IMR-90 (cell line): Measurements from ENCODE around the gene C5orf15. TPM values are rescaled to one million over a fixed set of nuclear protein-coding genes. Genes with fewer than 3 reads are reported as not detected.
A peak's percentile ranks its signal among the peaks of the same experiment; 100 is the strongest.

Experiments
- ATAC-seq: fragments of 200-7000 bp; cut with Tn5 transposase; 2 replicates; pipeline ENCODE4 v1.9.1; 2020; ENCODE audit warnings: low read depth, mild to moderate bottlenecking, moderate library complexity
- BruUV-seq: library from RNA; stranded (reverse); fragments of 400-500 nt; replicated peaks from 2 replicates; lab custom pipeline; 2021; lab: Mats Ljungman, UMichigan
- CTCF ChIA-PET: fragments of 300-600 bp; formaldehyde crosslinking; extraction: SDS; loops from one replicate; lab custom pipeline; 2021; ENCODE audit warnings: antibody characterized with exemption; lab: Yijun Ruan, JAX
- POLR2A ChIA-PET: fragments of 300-600 bp; sonication (Branson Sonifier 250); formaldehyde crosslinking; loops from one replicate; lab custom pipeline; 2022; ENCODE audit warnings: antibody characterized with exemption; ENCODE audit not compliant: unreplicated experiment; lab: Charles Lee
- DNase-seq: peaks from one replicate; pipeline ENCODE4 v3.0.0; 2013
- H2AFZ ChIP-seq: replicated peaks from 2 replicates; pipeline ENCODE3; 2013; ENCODE audit warnings: low read length, mild to moderate bottlenecking; ENCODE audit not compliant: poor library complexity
- H2AK5ac ChIP-seq: 2 replicates; pipeline ENCODE4 v1.6.1; 2013; ENCODE audit warnings: low read depth, low read length, inconsistent platforms
- H2AK9ac ChIP-seq: replicated peaks from 2 replicates; pipeline ENCODE3; 2013; ENCODE audit warnings: mild to moderate bottlenecking, low read depth, low read length, moderate library complexity; ENCODE audit not compliant: poor library complexity
- H2BK120ac ChIP-seq: 2 replicates; pipeline ENCODE4 v1.6.1; 2013; ENCODE audit warnings: low read depth, low read length, inconsistent platforms
- H2BK15ac ChIP-seq: 3 replicates; pipeline ENCODE4 v1.6.1; 2013; ENCODE audit warnings: low read depth, low read length, inconsistent platforms
- H2BK20ac ChIP-seq: 2 replicates; pipeline ENCODE4 v1.6.1; 2013; ENCODE audit warnings: low read depth, mild to moderate bottlenecking, inconsistent platforms, low read length, moderate library complexity
- H2BK5ac ChIP-seq: 2 replicates; pipeline ENCODE4 v1.6.1; 2013; ENCODE audit warnings: mild to moderate bottlenecking, low read depth, low read length, inconsistent platforms; ENCODE audit not compliant: poor library complexity, severe bottlenecking
- H3K14ac ChIP-seq: replicated peaks from 2 replicates; pipeline ENCODE4 v1.6.1; 2013; ENCODE audit warnings: low read depth, low read length, inconsistent platforms
- H3K18ac ChIP-seq: 2 replicates; pipeline ENCODE4 v1.6.1; 2013; ENCODE audit warnings: low read depth, low read length, control low read depth
- H3K23ac ChIP-seq: 2 replicates; pipeline ENCODE4 v1.6.1; 2013; ENCODE audit warnings: low read depth, low read length, inconsistent platforms
- H3K27ac ChIP-seq: 2 replicates; pipeline ENCODE4 v1.5.1; 2013; ENCODE audit warnings: mild to moderate bottlenecking, control low read depth, low read length; ENCODE audit not compliant: insufficient read depth
- H3K27me3 ChIP-seq: 2 replicates; pipeline ENCODE4 v1.6.1; 2013; ENCODE audit warnings: low read length; ENCODE audit not compliant: control insufficient read depth, insufficient read depth
- H3K36me3 ChIP-seq: 2 replicates; pipeline ENCODE4 v1.6.1; 2013; ENCODE audit warnings: low read length, mixed read lengths; ENCODE audit not compliant: control insufficient read depth, insufficient read depth
- H3K4ac ChIP-seq: 2 replicates; pipeline ENCODE4 v1.6.1; 2013; ENCODE audit warnings: low read depth, low read length, inconsistent platforms
- H3K4me1 ChIP-seq: 2 replicates; pipeline ENCODE4 v1.6.1; 2013; ENCODE audit warnings: low read length, mixed read lengths; ENCODE audit not compliant: control insufficient read depth, insufficient read depth
- H3K4me2 ChIP-seq: 2 replicates; pipeline ENCODE4 v1.6.1; 2013; ENCODE audit warnings: low read depth, mild to moderate bottlenecking, control low read depth, low read length, moderate library complexity
- H3K4me3 ChIP-seq: 2 replicates; pipeline ENCODE4 v1.5.1; 2013; ENCODE audit warnings: low read depth, mild to moderate bottlenecking, control low read depth, low read length, moderate library complexity; ENCODE audit not compliant: insufficient read depth
- H3K56ac ChIP-seq: 2 replicates; pipeline ENCODE4 v1.6.1; 2013; ENCODE audit warnings: low read length, inconsistent platforms; ENCODE audit not compliant: insufficient read depth; ENCODE audit errors: extremely low read depth
- H3K79me1 ChIP-seq, 2 experiments: 2 replicates each; pipeline ENCODE4 v1.6.1; 2013; ENCODE audit warnings: low read length in 2 of 2, inconsistent platforms in 1 of 2, low read depth in 1 of 2
- H3K9ac ChIP-seq: 2 replicates; pipeline ENCODE4 v1.6.1; 2013; ENCODE audit warnings: low read depth, low read length, control low read depth
- H3K9me1 ChIP-seq: 2 replicates; pipeline ENCODE4 v1.6.1; 2013; ENCODE audit warnings: low read length, inconsistent platforms; ENCODE audit not compliant: insufficient read depth
- H3K9me3 ChIP-seq: 2 replicates; pipeline ENCODE4 v1.6.1; 2013; ENCODE audit warnings: low read length; ENCODE audit not compliant: control insufficient read depth, insufficient read depth
- H4K20me1 ChIP-seq: 2 replicates; pipeline ENCODE4 v1.6.1; 2013; ENCODE audit warnings: low read length, inconsistent platforms; ENCODE audit not compliant: insufficient read depth
- H4K5ac ChIP-seq: 2 replicates; pipeline ENCODE4 v1.6.1; 2013; ENCODE audit warnings: mild to moderate bottlenecking, low read depth, low read length, control low read depth
- H4K8ac ChIP-seq, 2 experiments: 2 replicates each; pipeline ENCODE4 v1.6.1; 2013; ENCODE audit warnings: low read depth in 2 of 2, low read length in 2 of 2, control low read depth in 1 of 2, inconsistent platforms in 1 of 2
- H4K91ac ChIP-seq: 2 replicates; pipeline ENCODE4 v1.6.1; 2013; ENCODE audit warnings: low read depth, low read length, inconsistent platforms; ENCODE audit not compliant: insufficient read depth
- CHD1 ChIP-seq: IDR thresholded peaks from 2 replicates; pipeline ENCODE4 v1.6.1; 2012; ENCODE audit warnings: low read depth, low read length, improper control_type of control experiment
- FOS ChIP-seq: fragments of 150-350 bp; IDR thresholded peaks from 2 replicates; pipeline ENCODE4 v1.6.1; 2016; ENCODE audit warnings: low read depth, low read length
- MAFK ChIP-seq: IDR thresholded peaks from 2 replicates; pipeline ENCODE4 v1.6.1; 2012; ENCODE audit warnings: low read depth, low read length, improper control_type of control experiment
- MAZ ChIP-seq: IDR thresholded peaks from 2 replicates; pipeline ENCODE4 v1.6.1; 2012; ENCODE audit warnings: low read depth, mild to moderate bottlenecking, low read length, improper control_type of control experiment, moderate library complexity, borderline replicate concordance
- MXI1 ChIP-seq: IDR thresholded peaks from 2 replicates; pipeline ENCODE4 v1.6.1; 2012; ENCODE audit warnings: low read depth, mild to moderate bottlenecking, low read length, moderate library complexity, borderline replicate concordance
- POLR2A ChIP-seq: IDR thresholded peaks from 2 replicates; pipeline ENCODE4 v1.6.1; 2012; ENCODE audit warnings: mild to moderate bottlenecking, low read depth, low read length
- RAD21 ChIP-seq: IDR thresholded peaks from 2 replicates; pipeline ENCODE4 v1.6.1; 2012; ENCODE audit warnings: low read length, improper control_type of control experiment
- RCOR1 ChIP-seq: IDR thresholded peaks from 2 replicates; pipeline ENCODE4 v1.6.1; 2012; ENCODE audit warnings: mild to moderate bottlenecking, low read length, improper control_type of control experiment; ENCODE audit not compliant: insufficient replicate concordance
- RFX5 ChIP-seq: IDR thresholded peaks from 2 replicates; pipeline ENCODE4 v1.8.0; 2012; ENCODE audit warnings: low read depth, mild to moderate bottlenecking, low read length, moderate library complexity
- SMC3 ChIP-seq: fragments of 150-350 bp; IDR thresholded peaks from 2 replicates; pipeline ENCODE4 v1.6.1; 2016; ENCODE audit warnings: low read depth, mild to moderate bottlenecking, antibody characterized with exemption, low read length, moderate library complexity
- WGBS, 2 experiments: methylation state at CpG; one replicate each; pipeline versions ENCODE4 v1.1.5 to v1.1.7; 2013; ENCODE audit warnings: missing lambda C conversion rate in 2 of 2; ENCODE audit not compliant: insufficient read length in 1 of 2; ENCODE audit errors: extremely low coverage in 2 of 2; 5-methylcytosine and 5-hydroxymethylcytosine counted together
- dilution Hi-C: fragments of 300-500 bp; cut with HindIII; formaldehyde crosslinking; loops from one replicate; pipeline ENCODE4 v1.14.3; 2018; ENCODE audit warnings: low sequenced_read_pairs; ENCODE audit not compliant: unreplicated experiment
- in situ Hi-C: fragments of 300-500 bp; cut with MboI; formaldehyde crosslinking; loops from 3 replicates; pipeline ENCODE4 v1.14.3; 2019; ENCODE audit warnings: low sequenced_read_pairs, inconsistent platforms, mixed read lengths
- intact Hi-C: fragments of 100-400 bp; cut with micrococcal nuclease; formaldehyde crosslinking; loops from 2 replicates; pipeline ENCODE4 v1.10.0; 2022
- polyA plus RNA-seq, 3 experiments: library from polyadenylated mRNA; depleted of rRNA; stranded (reverse); fragments of >200 nt; gene quantifications; 2 replicates each; pipeline ENCODE4 v1.2.3, GENCODE V29; 2012; ENCODE audit warnings: low replicate concordance in 1 of 3
- total RNA-seq: library from RNA; depleted of rRNA; stranded (reverse); fragments of >200 nt; gene quantifications from 2 replicates; pipeline ENCODE4 v1.2.3, GENCODE V29; 2012
- TF ChIP-seq, protein P1 (sequence below): fragments of 150-350 bp; IDR thresholded peaks from 2 replicates; pipeline ENCODE4 v1.6.1; 2017; ENCODE audit warnings: mild to moderate bottlenecking, antibody characterized with exemption, low read length, low read depth
- TF ChIP-seq, protein P2 (sequence below): fragments of 150-350 bp; IDR thresholded peaks from 2 replicates; pipeline ENCODE4 v1.6.1; 2016; ENCODE audit warnings: low read depth, mild to moderate bottlenecking, low read length, moderate library complexity, borderline replicate concordance
- TF ChIP-seq, protein P3 (sequence below): conservative IDR thresholded peaks from 2 replicates; pipeline ENCODE4 v1.5.1; 2012; ENCODE audit warnings: mild to moderate bottlenecking, low read depth, low read length, improper control_type of control experiment

C5orf15 gene
- total and polyA plus RNA-seq, 2 of the 4 experiments (the other 2 are of a cell fraction): 35.1 to 73.5 TPM

DNA sequence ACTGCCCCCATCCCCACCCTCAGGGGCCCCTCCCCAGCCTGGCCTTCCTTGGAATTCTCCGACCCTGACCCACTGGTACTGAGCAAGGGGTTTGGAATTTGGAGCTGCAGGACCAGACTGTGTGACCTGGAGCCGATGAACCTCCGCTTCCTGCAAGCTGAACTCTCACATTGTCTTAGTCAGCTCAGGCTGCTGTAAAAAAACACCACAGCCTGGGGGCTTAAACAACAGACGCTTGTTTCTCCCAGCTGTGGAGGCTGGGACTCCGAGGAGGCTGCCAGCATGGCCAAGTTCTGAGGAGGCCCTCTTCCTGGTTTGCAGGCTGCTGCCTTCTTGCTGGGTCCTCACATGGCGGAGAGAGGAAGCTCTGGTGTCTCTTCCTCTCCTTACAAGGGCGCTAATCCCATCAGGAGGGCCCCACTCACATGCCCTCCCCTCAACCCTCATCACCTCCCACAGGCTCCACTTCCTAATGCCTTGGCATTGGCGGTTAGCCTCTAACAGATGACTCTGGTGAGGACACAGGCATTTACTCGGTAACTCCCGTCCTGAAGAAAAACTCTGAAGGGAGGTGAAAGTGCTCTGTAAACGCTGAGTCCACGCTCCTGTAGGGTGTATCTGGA lies 42.4 kb downstream of the C5orf15 start:
- H4K91ac ChIP-seq: no peak overlapping the region
- H2AK9ac ChIP-seq: no peak overlapping the region
- intact Hi-C loops: no loop called here
- peaks cover 39% of the 10 kb centered on the region for H3K27me3 ChIP-seq
- ChIA-PET CTCF (interaction anchor here (0.6 kb wide), 1 partner anchor 45 kb away, joined by 3 read pairs; no protein-coding TSS in a partner anchor), POLR2A (no interaction called here)
- H2BK15ac ChIP-seq: no peak overlapping the region
- peaks cover 4% of the 10 kb centered on the region for H3K9me1 ChIP-seq
- no peak overlapping the region for H3K4me3 ChIP-seq
- DNase-seq (peak; percentile 15), ATAC-seq (no peak)
- H3K36me3 ChIP-seq: no peaks in the 10 kb centered on the region
- no peak overlapping the region for H4K5ac ChIP-seq
- H3K27ac ChIP-seq: no peak overlapping the region
- peaks cover 6% of the 10 kb centered on the region; the same call in 1 of the 2 replicates for H3K4me1 ChIP-seq
- no peaks in the 10 kb centered on the region for H3K79me1 ChIP-seq
- H3K56ac ChIP-seq: no peak overlapping the region
- no peak overlapping the region for H2BK120ac ChIP-seq
- no peak overlapping the region for H4K8ac ChIP-seq
- no peak overlapping the region for H2BK5ac ChIP-seq
- H2AFZ ChIP-seq: no peak overlapping the region
- H3K4me2 ChIP-seq: no peak overlapping the region
- H3K9ac ChIP-seq: no peak overlapping the region
- dilution Hi-C loops: no loop called here
- no peak overlapping the region for H3K18ac ChIP-seq
- H2BK20ac ChIP-seq: no peak overlapping the region; the same call in 1 of the 2 replicates
- no peaks in the 10 kb centered on the region for H3K9me3 ChIP-seq
- no TSS peak for BruUV-seq
- H3K4ac ChIP-seq: no peak overlapping the region
- no peak overlapping the region for H2AK5ac ChIP-seq
- no peak overlapping the region for H3K14ac ChIP-seq
- H4K20me1 ChIP-seq: no peaks in the 10 kb centered on the region
- in situ Hi-C loops: no loop called here
- H3K23ac ChIP-seq: no peak overlapping the region
- WGBS, 2 experiments: 93% methylated on average over 5 of the region's 12 CpGs; no CpG with 5 or more reads in 1 of the 2 experiments
- TF ChIP-seq MAFK (no peak), RCOR1 (no peak), POLR2A (no peak), MAZ (no peak), MXI1 (no peak), SMC3 (no peak), CHD1 (no peak), RFX5 (no peak), RAD21 (no peak), FOS (no peak)
- TF ChIP-seq, protein P1, sequence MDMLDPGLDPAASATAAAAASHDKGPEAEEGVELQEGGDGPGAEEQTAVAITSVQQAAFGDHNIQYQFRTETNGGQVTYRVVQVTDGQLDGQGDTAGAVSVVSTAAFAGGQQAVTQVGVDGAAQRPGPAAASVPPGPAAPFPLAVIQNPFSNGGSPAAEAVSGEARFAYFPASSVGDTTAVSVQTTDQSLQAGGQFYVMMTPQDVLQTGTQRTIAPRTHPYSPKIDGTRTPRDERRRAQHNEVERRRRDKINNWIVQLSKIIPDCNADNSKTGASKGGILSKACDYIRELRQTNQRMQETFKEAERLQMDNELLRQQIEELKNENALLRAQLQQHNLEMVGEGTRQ: no peak
- TF ChIP-seq, protein P2, sequence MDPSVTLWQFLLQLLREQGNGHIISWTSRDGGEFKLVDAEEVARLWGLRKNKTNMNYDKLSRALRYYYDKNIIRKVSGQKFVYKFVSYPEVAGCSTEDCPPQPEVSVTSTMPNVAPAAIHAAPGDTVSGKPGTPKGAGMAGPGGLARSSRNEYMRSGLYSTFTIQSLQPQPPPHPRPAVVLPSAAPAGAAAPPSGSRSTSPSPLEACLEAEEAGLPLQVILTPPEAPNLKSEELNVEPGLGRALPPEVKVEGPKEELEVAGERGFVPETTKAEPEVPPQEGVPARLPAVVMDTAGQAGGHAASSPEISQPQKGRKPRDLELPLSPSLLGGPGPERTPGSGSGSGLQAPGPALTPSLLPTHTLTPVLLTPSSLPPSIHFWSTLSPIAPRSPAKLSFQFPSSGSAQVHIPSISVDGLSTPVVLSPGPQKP: no peak
- TF ChIP-seq, protein P3, sequence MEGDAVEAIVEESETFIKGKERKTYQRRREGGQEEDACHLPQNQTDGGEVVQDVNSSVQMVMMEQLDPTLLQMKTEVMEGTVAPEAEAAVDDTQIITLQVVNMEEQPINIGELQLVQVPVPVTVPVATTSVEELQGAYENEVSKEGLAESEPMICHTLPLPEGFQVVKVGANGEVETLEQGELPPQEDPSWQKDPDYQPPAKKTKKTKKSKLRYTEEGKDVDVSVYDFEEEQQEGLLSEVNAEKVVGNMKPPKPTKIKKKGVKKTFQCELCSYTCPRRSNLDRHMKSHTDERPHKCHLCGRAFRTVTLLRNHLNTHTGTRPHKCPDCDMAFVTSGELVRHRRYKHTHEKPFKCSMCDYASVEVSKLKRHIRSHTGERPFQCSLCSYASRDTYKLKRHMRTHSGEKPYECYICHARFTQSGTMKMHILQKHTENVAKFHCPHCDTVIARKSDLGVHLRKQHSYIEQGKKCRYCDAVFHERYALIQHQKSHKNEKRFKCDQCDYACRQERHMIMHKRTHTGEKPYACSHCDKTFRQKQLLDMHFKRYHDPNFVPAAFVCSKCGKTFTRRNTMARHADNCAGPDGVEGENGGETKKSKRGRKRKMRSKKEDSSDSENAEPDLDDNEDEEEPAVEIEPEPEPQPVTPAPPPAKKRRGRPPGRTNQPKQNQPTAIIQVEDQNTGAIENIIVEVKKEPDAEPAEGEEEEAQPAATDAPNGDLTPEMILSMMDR: no peak
